ENCODE data around the gene KIF1A. TPM values are rescaled to one million over a fixed set of nuclear protein-coding genes. Genes with fewer than 3 reads are reported as not detected.
A peak's percentile ranks its signal among the peaks of the same experiment; 100 is the strongest.

The KIF1A gene
- total RNA-seq, 2 experiments from 2014 or later: not detected

DNA sequence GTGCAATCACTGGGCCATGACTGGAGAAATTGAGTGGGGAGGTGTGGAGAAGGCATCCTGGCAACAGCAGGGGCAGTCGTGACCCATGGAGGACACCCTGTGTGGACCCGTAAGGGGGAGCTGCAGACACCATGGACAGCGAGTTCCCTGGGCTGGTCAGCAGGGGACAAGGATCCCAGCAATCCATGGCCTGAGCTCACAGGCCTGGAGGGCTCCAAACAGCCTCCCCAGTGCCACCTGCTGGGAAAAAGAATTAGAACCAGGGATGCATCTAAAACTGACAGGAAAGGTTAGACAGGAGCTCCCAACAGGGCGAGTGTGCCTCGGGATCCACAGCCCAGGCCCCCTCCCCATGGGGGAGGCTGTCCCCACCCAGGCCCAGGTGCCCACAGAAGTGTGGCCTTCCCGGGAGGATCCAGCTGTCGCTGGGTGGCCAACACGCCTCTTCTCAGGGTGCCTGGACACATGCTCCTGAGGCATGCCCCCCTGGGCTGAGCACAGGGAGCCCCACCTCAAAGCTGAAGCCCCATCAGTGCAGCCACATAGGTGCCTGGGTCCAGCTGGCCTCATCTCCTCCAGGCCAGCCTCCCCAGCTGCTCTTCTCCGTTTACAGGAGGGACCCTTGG is 20.5 kb upstream of the KIF1A start:
- peaks cover 0 to 4% of the 10 kb centered on the region in 2 experiments for H3K27me3 ChIP-seq (ENCODE audit: control insufficient read depth in 1 of 2, insufficient read depth in 2 of 2, low read length in 2 of 2)
- peak in 5 of 14 experiments; percentile 13 to 45 (median 34) for DNase-seq
- intact Hi-C loops (cut with DNase I, micrococcal nuclease): loop anchor here (1.0 to 2.0 kb wide), 2 partner anchors 326 to 328 kb away; no protein-coding TSS in a partner anchor
- H3K27ac ChIP-seq (ENCODE audit: low read depth in 1 of 2, low read length in 2 of 2): no peak overlapping the region
- ChIA-PET CTCF (interaction anchor here (0.7 to 1.1 kb wide), 3 partner anchors 20 to 92 kb away, joined by 3 read pairs; no protein-coding TSS in a partner anchor), POLR2A (interaction anchor here (1.2 to 1.6 kb wide), 2 partner anchors 275 to 326 kb away, joined by 3 read pairs; no protein-coding TSS in a partner anchor)
- H3K4me3 ChIP-seq (ENCODE audit: low read length): no peak overlapping the region
- H3K36me3 ChIP-seq (ENCODE audit: insufficient read depth, low read length): no peaks in the 10 kb centered on the region
- peaks cover 7% of the 10 kb centered on the region for H3K27me3 Mint-ChIP-seq
- ATAC-seq (ENCODE audit: poor library complexity): no peak
- no peaks in the 10 kb centered on the region for H3K9me3 Mint-ChIP-seq
- H3K4me1 Mint-ChIP-seq (ENCODE audit: low read depth): no peaks in the 10 kb centered on the region
- H3K36me3 Mint-ChIP-seq (ENCODE audit: low read depth): no peaks in the 10 kb centered on the region
- no peak overlapping the region for H3K27ac Mint-ChIP-seq
- H3K4me3 Mint-ChIP-seq: no peak overlapping the region
- TF ChIP-seq CTCF (IDR thresholded peaks at IDR 0.05): peak; percentile 16
- no peaks in the 10 kb centered on the region for H3K9me3 ChIP-seq (ENCODE audit: control insufficient read depth in 1 of 2, insufficient read depth in 1 of 2, low read length in 2 of 2)
- H3K4me1 ChIP-seq (ENCODE audit: insufficient read depth, low read length): no peaks in the 10 kb centered on the region

- no peak for ATAC-seq (ENCODE audit: poor library complexity)
- Mint-ChIP-seq H3K36me3 (ENCODE audit: low read depth) (no peaks in the 10 kb centered on the region), H3K4me3 (no peak overlapping the region), H3K4me1 (ENCODE audit: low read depth) (no peaks in the 10 kb centered on the region), H3K27ac (no peak overlapping the region), H3K27me3 (peaks cover 11% of the 10 kb centered on the region), H3K9me3 (no peaks in the 10 kb centered on the region)
- Histone ChIP-seq H3K27me3 (ENCODE audit: control insufficient read depth in 1 of 2, insufficient read depth in 2 of 2, low read length in 2 of 2) (peaks cover 0 to 4% of the 10 kb centered on the region in 2 experiments), H3K4me1 (ENCODE audit: insufficient read depth, low read length) (no peaks in the 10 kb centered on the region), H3K9me3 (ENCODE audit: control insufficient read depth in 1 of 2, insufficient read depth in 1 of 2, low read length in 2 of 2) (no peaks in the 10 kb centered on the region), H3K36me3 (ENCODE audit: insufficient read depth, low read length) (no peaks in the 10 kb centered on the region), H3K4me3 (ENCODE audit: low read length) (no peak overlapping the region), H3K27ac (ENCODE audit: low read depth in 1 of 2, low read length in 2 of 2) (no peak overlapping the region)
- TF ChIP-seq CTCF (IDR thresholded peaks at IDR 0.05): no peak
- CTCF ChIA-PET: interaction anchor here (1.1 kb wide), 1 partner anchor 37 kb away, joined by 3 read pairs; no protein-coding TSS in a partner anchor
- DNase-seq: no peak
- intact Hi-C loops (cut with DNase I, micrococcal nuclease): loop anchor here (1.0 to 10.0 kb wide), 5 partner anchors 255 to 865 kb away; partner anchors contain the start of genes CAPN10 (in 1 of the 2) and ING5 (in 1 of the 2)
- POLR2A ChIA-PET: interaction anchor here (1.6 kb wide), 1 partner anchor 274 kb away, joined by 3 read pairs; no protein-coding TSS in a partner anchor
Measured at GRCh38 chr2:240839152-240840143, 19.4 kb upstream of the KIF1A start.

DNA sequence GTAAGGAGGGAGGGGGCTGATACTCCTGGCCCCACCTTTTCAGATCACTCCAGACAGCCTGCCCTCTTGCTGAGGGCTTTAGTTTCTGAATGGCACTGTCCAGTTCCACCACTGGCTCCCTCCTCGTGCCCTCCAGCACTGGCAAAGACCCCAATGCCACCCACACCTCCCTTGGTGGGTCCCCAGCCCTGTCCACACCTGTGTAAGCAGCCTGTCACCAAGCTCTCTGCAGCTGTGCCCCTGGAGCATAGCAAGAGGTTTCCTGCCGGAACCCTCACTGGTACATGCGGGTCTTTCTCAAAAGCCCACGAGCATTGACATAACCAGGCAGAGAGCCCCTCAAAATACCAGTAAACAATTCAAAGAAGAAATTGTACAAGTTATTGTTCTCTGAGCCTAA is 17.6 kb upstream of the KIF1A start:
- intact Hi-C loops (cut with DNase I, micrococcal nuclease): loop anchor here in 1 of 2 experiments (10.0 kb wide), 3 partner anchors 253 to 867 kb away; partner anchors contain the start of genes CAPN10 and ING5
- H3K4me1 Mint-ChIP-seq (ENCODE audit: low read depth): no peaks in the 10 kb centered on the region
- POLR2A ChIA-PET: no interaction called here

More for the DNA sequence above, 17.6 kb upstream of the KIF1A start:
- Histone ChIP-seq H3K36me3 (ENCODE audit: insufficient read depth, low read length) (no peaks in the 10 kb centered on the region), H3K27ac (ENCODE audit: low read depth in 1 of 2, low read length in 2 of 2) (no peak overlapping the region), H3K4me1 (ENCODE audit: insufficient read depth, low read length) (peaks cover 4% of the 10 kb centered on the region), H3K4me3 (ENCODE audit: low read length) (no peak overlapping the region), H3K9me3 (ENCODE audit: control insufficient read depth in 1 of 2, insufficient read depth in 1 of 2, low read length in 2 of 2) (no peaks in the 10 kb centered on the region), H3K27me3 (ENCODE audit: control insufficient read depth in 1 of 2, insufficient read depth in 2 of 2, low read length in 2 of 2) (peaks cover 0 to 4% of the 10 kb centered on the region in 2 experiments)
- Mint-ChIP-seq H3K36me3 (ENCODE audit: low read depth) (no peaks in the 10 kb centered on the region), H3K27me3 (peaks cover 11% of the 10 kb centered on the region), H3K9me3 (no peaks in the 10 kb centered on the region), H3K4me3 (no peak overlapping the region), H3K27ac (no peak overlapping the region)
- CTCF ChIA-PET: no interaction called here
- TF ChIP-seq CTCF (IDR thresholded peaks at IDR 0.05): no peak
- DNase-seq (no peak), ATAC-seq (ENCODE audit: poor library complexity) (no peak)
